SKM-1 (cell line): Measurements from ENCODE around the gene ADD1.

Experiments
- DNase-seq: peaks from one replicate; lab custom pipeline; 2025; ENCODE audit not compliant: unreplicated experiment; lab: John Stamatoyannopoulos, UW

The ADD1 gene

GRCh38 chr4:2879026-2879425, 35.4 kb downstream of the ADD1 start:
- no peak for DNase-seq

- no peak for DNase-seq
Observed at GRCh38 chr4:2881431-2881830, 37.8 kb downstream of the ADD1 start.

DNA sequence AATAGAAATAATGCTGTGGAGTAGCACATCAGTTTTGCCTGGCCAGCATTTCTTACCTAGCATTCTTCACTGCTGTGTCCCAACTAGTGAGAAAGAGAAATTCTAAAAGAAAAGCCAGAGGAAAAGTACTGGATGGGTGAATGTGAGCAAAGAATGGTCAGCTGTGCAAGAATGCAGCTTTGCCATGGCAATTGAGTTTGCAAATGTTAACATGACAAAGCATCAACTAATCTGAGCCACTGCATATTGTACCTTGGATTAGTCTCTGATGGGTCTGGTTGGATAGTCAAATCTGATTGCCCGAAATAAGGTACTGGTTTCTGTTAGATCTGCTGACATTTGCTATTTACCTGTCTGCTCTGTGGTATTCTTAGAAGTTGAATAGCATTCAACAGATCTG, 38.7 kb downstream of the ADD1 start:
- no peak for DNase-seq

- DNase-seq: no peak
Observed at GRCh38 chr4:2886161-2886560, 42.5 kb downstream of the ADD1 start.

DNA sequence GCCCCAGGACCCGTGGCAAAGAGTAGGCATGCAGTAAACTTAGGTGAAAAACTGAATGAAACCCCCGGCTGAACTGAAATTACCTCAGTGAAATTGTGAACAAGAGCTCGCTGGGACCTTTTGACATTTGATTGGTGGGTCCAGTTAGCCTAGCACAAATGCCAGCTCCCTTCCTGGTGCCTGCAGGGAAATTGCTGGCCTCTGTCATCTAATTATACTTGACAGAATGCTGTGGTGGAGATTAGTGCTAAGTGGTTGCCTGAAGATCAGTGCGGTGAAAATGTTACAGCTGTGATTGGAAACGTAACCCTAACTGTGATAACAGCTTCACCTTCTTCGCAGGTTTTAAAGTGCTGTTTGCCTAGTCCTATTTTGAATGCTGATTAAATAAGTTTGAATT, 43.0 kb downstream of the ADD1 start:
- no peak for DNase-seq

- DNase-seq: no peak
Observed at GRCh38 chr4:2887343-2887742, 43.7 kb downstream of the ADD1 start.

GRCh38 chr4:2888886-2889285, 45.2 kb downstream of the ADD1 start:
- no peak for DNase-seq

DNA sequence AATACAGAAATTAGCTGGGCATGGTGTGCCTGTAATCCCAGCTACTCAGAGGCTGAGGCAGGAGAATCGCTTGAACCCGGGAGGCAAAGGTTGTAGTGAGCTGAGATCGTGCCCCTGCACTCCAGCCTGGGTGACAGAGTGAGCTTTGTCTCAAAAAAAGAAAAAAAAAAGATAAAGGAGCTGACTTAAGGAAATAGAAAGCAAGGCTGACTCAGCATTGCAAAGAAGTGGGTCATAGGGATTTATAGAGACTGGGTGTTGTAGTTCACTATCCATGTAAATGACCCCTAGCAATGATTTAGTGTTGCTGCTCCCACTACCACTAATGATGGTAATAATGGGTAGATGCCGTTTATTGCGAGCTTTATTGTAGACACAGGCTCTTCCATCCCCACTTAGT, 47.6 kb downstream of the ADD1 start:
- DNase-seq: no peak

DNA sequence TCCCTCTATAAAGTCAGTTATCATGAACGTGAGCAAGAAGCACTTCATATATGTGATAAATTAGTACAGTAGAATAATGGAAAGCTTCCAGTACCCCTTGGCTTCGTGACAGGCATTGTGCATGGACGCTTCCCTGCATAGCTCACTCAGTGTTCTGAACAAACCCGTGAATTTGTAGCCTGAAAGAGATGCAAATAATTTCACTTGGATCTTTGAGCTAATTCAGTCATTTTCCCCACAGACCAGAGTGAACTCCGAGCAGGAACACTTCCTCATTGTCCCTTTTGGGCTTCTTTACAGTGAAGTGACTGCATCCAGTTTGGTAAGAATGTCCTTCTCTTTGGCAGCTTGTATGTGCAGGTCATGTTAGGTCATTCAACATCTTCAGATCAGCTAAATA, 50.1 kb downstream of the ADD1 start:
- DNase-seq: no peak

DNA sequence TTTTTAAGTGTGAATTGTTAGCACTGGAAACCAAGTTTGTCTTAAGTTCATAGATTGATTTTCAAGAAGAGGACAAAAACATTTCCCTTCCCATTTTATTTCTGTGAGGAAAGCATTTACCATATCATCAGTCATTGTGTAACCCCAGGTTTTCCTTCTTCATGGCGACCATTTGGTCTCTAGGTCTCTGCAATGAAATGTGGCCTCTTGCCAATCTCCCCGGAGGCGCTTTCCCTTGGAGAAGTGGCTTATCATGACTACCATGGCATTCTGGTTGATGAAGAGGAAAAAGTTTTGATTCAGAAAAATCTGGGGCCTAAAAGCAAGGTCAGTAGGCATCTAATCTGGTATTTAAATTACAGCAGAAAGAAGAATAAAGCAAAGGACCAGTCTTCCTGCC, 54.4 kb downstream of the ADD1 start:
- DNase-seq: no peak

DNA sequence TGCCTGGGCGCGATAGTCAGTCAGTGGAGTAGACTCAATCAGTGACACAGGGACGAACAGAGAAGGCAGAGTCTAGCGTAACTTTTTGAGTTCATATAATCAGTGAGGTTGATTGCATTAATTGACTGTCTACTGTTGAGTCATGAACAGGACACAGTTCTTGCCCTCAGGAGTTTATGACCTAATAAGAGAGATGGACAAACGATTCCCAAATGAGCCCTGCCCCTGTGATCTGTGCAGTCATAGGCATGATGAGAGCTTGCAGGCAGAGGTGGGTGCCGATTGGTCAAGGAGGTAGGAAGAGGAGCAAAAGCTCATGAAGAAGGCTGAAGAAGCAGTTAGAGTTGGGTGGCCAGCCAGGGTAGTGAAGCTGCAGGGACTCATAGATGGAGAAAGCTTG, 57.1 kb downstream of the ADD1 start:
- no peak for DNase-seq

- no peak for DNase-seq
Observed at GRCh38 chr4:2901186-2901585, 57.5 kb downstream of the ADD1 start.

- no peak for DNase-seq
Observed at GRCh38 chr4:2902126-2902525, 58.5 kb downstream of the ADD1 start.

DNA sequence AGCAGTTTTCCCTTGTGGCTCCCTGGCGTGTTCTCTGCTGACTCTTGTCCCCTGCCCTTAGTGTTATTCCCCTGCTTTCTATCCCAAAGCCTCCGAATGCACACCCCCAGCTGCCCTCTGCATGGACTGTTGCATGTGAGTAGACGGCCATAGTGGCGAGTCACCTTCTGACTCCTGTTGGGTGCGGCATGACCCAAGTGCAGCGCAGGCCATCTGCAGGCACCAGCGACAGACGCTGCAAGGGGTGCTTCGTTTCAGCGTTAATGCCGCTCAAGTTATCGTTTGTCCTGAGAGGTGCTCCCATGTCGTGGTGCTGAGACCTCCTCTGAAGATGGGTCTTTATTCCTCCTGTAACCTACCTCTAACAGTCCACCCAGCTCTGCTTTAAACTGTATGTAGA, 61.9 kb downstream of the ADD1 start:
- no peak for DNase-seq

DNA sequence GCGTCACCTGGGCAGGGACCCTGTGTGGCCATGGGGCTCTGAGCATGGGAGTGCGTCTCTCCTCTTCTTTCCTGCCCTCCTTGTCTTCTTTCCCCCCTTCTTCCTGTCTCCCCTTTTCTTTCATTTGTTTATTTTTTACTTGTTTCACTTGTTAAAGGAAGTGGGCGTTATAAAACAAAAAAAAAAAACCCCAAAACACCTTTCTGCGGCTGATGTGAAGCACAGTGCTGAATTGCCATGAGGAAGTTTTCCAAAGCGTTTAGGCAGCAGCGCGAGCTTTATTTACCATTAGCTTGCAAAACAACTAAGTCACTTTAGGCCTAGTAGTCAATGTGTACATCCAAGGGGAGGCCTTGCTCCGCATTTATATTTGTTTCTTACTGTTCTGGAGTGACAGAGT, 62.6 kb downstream of the ADD1 start:
- no peak for DNase-seq

GRCh38 chr4:2907226-2907625, 63.6 kb downstream of the ADD1 start:
- DNase-seq: no peak

DNA sequence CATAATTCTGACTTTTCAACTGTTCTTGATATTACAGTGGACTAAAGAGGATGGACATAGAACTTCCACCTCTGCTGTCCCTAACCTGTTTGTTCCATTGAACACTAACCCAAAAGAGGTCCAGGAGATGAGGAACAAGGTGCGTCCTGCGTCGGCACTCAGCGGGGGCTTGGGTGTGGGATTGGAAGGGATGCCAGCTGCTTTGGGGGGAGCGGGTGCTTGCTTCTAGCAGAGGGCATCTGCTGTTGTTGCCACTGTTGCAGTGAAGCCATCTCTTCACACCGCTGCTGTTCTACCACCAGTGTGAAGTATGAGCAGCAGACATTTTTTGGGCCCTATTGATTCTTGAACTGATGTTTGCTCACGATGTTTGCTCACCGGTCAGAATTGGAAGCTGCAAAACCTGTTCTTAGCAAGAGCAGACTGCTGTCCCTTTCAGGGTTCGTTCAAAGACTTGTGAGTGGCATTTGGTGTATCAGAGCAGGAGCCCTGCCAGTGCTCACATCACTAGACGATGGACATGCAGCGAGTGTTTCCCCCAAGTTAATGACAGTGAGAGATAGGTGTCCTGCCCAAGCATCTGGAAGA, 64.2 kb downstream of the ADD1 start:
- no peak for DNase-seq

DNA sequence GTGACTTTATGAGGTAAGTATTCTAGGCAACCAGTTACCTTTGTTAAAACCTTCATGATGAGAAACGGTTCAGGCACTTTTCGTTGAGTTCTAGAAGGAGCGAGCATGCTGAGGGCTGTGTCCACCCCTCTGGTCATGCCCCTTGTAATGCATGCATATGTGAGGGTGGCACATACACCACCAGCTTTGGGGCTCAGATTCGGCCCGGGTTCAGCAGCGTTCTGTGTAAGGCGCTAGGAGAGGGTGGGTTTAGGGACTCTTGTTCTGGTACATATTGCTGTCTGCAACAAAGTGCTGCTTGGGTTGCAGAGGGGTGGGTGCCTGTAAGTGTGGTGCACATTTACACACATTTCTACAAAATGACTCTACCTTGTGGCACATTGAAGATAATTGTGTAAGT, 65.0 kb downstream of the ADD1 start:
- DNase-seq: no peak

- no peak for DNase-seq
Observed at GRCh38 chr4:2909583-2909982, 65.9 kb downstream of the ADD1 start.

DNA sequence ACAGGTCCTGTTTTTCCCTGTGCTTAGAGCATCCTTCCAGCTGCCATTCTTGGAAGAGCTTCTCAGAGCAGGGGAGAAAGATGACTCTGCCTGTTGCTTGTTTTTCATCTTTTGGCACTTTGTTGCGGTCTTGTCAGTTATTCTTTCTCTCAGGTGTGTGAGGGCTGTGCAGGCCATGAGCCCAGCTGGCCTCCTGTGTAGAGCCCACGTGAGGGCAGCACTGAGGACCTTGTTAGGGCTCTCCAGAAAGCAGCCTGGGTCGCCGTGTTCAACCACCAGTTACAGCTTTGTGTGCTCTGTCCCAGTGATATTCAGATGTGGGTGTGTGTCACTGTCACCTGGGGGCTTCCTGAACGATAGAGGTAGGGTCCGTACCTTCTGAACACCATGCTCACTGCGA, 66.8 kb downstream of the ADD1 start:
- no peak for DNase-seq

DNA sequence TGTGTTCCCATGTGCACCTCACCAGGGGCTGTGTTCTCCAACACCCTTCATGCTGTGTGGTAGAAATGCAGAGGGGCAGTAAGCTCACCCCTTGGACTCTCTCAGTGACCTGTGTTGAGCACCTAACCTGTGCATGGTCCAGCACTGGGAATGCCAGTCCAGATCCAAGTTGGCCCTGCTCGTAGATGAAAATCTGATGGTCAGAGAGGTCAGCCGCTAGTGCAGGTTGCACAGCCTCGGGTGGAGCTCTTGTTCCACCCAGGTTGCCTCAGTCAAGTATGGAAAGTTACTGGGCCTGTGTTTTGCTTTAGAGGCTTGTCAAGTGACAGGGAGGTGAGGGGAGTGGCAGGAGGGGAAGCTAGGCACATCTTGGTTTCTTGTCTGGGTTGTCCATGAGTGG, 68.2 kb downstream of the ADD1 start:
- no peak for DNase-seq

GRCh38 chr4:2913168-2913567, 69.5 kb downstream of the ADD1 start:
- DNase-seq: no peak

GRCh38 chr4:2914256-2915126, 70.8 kb downstream of the ADD1 start:
- no peak for DNase-seq
